H9 (cell line): Measurements from ENCODE around the gene NIPSNAP2. TPM values are rescaled to one million over a fixed set of nuclear protein-coding genes. Genes with fewer than 3 reads are reported as not detected.

Experiments
- DNase-seq: peaks from one replicate; pipeline ENCODE4 v3.0.0-alpha.2; 2017
- H2AFZ ChIP-seq: one replicate; pipeline ENCODE4 v1.6.1; 2013; ENCODE audit warnings: mild to moderate bottlenecking, low read length, control low read depth, moderate library complexity
- H2AK5ac ChIP-seq: 2 replicates; pipeline ENCODE4 v1.6.1; 2013; ENCODE audit warnings: low read length, control low read depth, mixed read lengths; ENCODE audit not compliant: insufficient read length
- H2BK120ac ChIP-seq: one replicate; pipeline ENCODE4 v1.6.1; 2013; ENCODE audit warnings: low read depth, mild to moderate bottlenecking, low read length, control low read depth, inconsistent platforms; ENCODE audit not compliant: poor library complexity, severe bottlenecking
- H2BK12ac ChIP-seq: 2 replicates; pipeline ENCODE4 v1.6.1; 2013; ENCODE audit warnings: low read length, control low read depth, mixed read lengths, low read depth; ENCODE audit not compliant: insufficient read length
- H2BK15ac ChIP-seq: 2 replicates; pipeline ENCODE4 v1.6.1; 2013; ENCODE audit warnings: low read depth, low read length, control low read depth
- H2BK20ac ChIP-seq: one replicate; pipeline ENCODE4 v1.6.1; 2013; ENCODE audit warnings: low read depth, mild to moderate bottlenecking, low read length, control low read depth, inconsistent platforms; ENCODE audit not compliant: poor library complexity, severe bottlenecking
- H2BK5ac ChIP-seq: 2 replicates; pipeline ENCODE4 v1.6.1; 2013; ENCODE audit warnings: low read length, control low read depth, mixed read lengths; ENCODE audit not compliant: insufficient read length
- H3K14ac ChIP-seq: 2 replicates; pipeline ENCODE4 v1.6.1; 2013; ENCODE audit warnings: low read length, control low read depth; ENCODE audit not compliant: insufficient read depth
- H3K18ac ChIP-seq: 2 replicates; pipeline ENCODE4 v1.6.1; 2013; ENCODE audit warnings: low read depth, mild to moderate bottlenecking, mixed read lengths, low read length, control low read depth; ENCODE audit not compliant: insufficient read length
- H3K23ac ChIP-seq: 2 replicates; pipeline ENCODE4 v1.6.1; 2013; ENCODE audit warnings: low read length, control low read depth, mixed read lengths, low read depth; ENCODE audit not compliant: insufficient read length
- H3K23me2 ChIP-seq: 2 replicates; pipeline ENCODE4 v1.6.1; 2013; ENCODE audit warnings: low read depth, mild to moderate bottlenecking, mixed read lengths, low read length, control low read depth; ENCODE audit not compliant: insufficient read length, poor library complexity, severe bottlenecking
- H3K27ac ChIP-seq: 2 replicates; pipeline ENCODE4 v1.5.1; 2013; ENCODE audit warnings: low read length, control low read depth, mixed read lengths, low read depth; ENCODE audit not compliant: insufficient read length
- H3K27me3 ChIP-seq: 2 replicates; pipeline ENCODE4 v1.6.1; 2013; ENCODE audit warnings: low read length, control low read depth, inconsistent platforms; ENCODE audit not compliant: insufficient read depth
- H3K4ac ChIP-seq: 2 replicates; pipeline ENCODE4 v1.6.1; 2013; ENCODE audit warnings: low read depth, mild to moderate bottlenecking, control low read depth, inconsistent platforms, low read length, moderate library complexity
- H3K4me1 ChIP-seq: 2 replicates; pipeline ENCODE4 v1.6.1; 2013; ENCODE audit warnings: low read length, control low read depth, inconsistent platforms; ENCODE audit not compliant: insufficient read depth
- H3K4me2 ChIP-seq: 2 replicates; pipeline ENCODE4 v1.6.1; 2013; ENCODE audit warnings: low read length, control low read depth, mixed read lengths; ENCODE audit not compliant: insufficient read length, insufficient read depth
- H3K56ac ChIP-seq: 2 replicates; pipeline ENCODE4 v1.6.1; 2013; ENCODE audit warnings: low read depth, mild to moderate bottlenecking, mixed read lengths, low read length, control low read depth; ENCODE audit not compliant: insufficient read length
- H3K79me1 ChIP-seq: 2 replicates; pipeline ENCODE4 v1.6.1; 2013; ENCODE audit warnings: low read depth, mild to moderate bottlenecking, moderate library complexity, low read length, control low read depth, inconsistent platforms; ENCODE audit not compliant: insufficient read depth, poor library complexity, severe bottlenecking
- H3K79me2 ChIP-seq: 2 replicates; pipeline ENCODE4 v1.6.1; 2013; ENCODE audit warnings: low read length, control low read depth, inconsistent platforms; ENCODE audit not compliant: insufficient read depth
- H3K9ac ChIP-seq: 2 replicates; pipeline ENCODE4 v1.6.1; 2013; ENCODE audit warnings: low read length, control low read depth, mixed read lengths; ENCODE audit not compliant: insufficient read length; ENCODE audit errors: extremely low read depth
- H3K9me3 ChIP-seq: one replicate; pipeline ENCODE4 v1.6.1; 2013; ENCODE audit warnings: low read depth, low read length, inconsistent platforms; ENCODE audit not compliant: control insufficient read depth
- H3T11ph ChIP-seq: one replicate; pipeline ENCODE4 v1.6.1; 2013; ENCODE audit warnings: mild to moderate bottlenecking, low read length, control low read depth, inconsistent platforms
- H4K20me1 ChIP-seq: one replicate; pipeline ENCODE4 v1.6.1; 2013; ENCODE audit not compliant: control insufficient read depth, insufficient read length, insufficient read depth
- H4K5ac ChIP-seq: 2 replicates; pipeline ENCODE4 v1.6.1; 2013; ENCODE audit warnings: low read depth, mild to moderate bottlenecking, mixed read lengths, low read length, control low read depth; ENCODE audit not compliant: insufficient read length
- H4K8ac ChIP-seq: replicated peaks from 2 replicates; pipeline ENCODE4 v1.6.1; 2013; ENCODE audit warnings: low read length, control low read depth, mixed read lengths, low read depth; ENCODE audit not compliant: insufficient read length
- H4K91ac ChIP-seq: 2 replicates; pipeline ENCODE4 v1.6.1; 2013; ENCODE audit warnings: low read depth, mild to moderate bottlenecking, moderate library complexity, mixed read lengths, low read length, control low read depth; ENCODE audit not compliant: insufficient read length
- H3K27ac Mint-ChIP-seq, 3 experiments: 2 replicates in 2 of 3; 3 replicates in 1 of 3; pipeline ENCODE4 v1.8.0; 2020 to 2021; ENCODE audit warnings: mixed read lengths in 3 of 3, mild to moderate bottlenecking in 1 of 3, moderate library complexity in 1 of 3
- H3K27me3 Mint-ChIP-seq: 2 replicates; pipeline ENCODE4 v1.8.0; 2021; ENCODE audit warnings: low read depth, mild to moderate bottlenecking, moderate library complexity, mixed read lengths
- H3K36me3 Mint-ChIP-seq, 3 experiments: 2 replicates in 2 of 3; 3 replicates in 1 of 3; pipeline ENCODE4 v1.8.0; 2020 to 2021; ENCODE audit warnings: low read depth in 3 of 3, mixed read lengths in 3 of 3; ENCODE audit not compliant: insufficient read depth in 1 of 3
- H3K4me1 Mint-ChIP-seq, 2 experiments: 2 replicates each; pipeline ENCODE4 v1.8.0; 2020; ENCODE audit warnings: mixed read lengths in 2 of 2
- H3K4me3 Mint-ChIP-seq, 2 experiments: 2 replicates in 1 of 2; 3 replicates in 1 of 2; pipeline ENCODE4 v1.8.0; 2020 to 2021; ENCODE audit warnings: mild to moderate bottlenecking in 2 of 2, mixed read lengths in 2 of 2, moderate library complexity in 1 of 2
- H3K9me3 Mint-ChIP-seq, 2 experiments: 2 replicates in 1 of 2; 3 replicates in 1 of 2; pipeline ENCODE4 v1.8.0; 2020; ENCODE audit warnings: mild to moderate bottlenecking in 2 of 2, mixed read lengths in 2 of 2, moderate library complexity in 1 of 2
- CTCF ChIP-seq: fragments of 200-600 bp; sonication (generic); conservative IDR thresholded peaks from 3 replicates; pipeline ENCODE4 v1.8.0; 2021; ENCODE audit warnings: antibody characterized with exemption, mild to moderate bottlenecking
- WGBS: extraction: QIAGEN DNeasy Blood & Tissue Kit; methylation state at CpG from one replicate; pipeline ENCODE4 v1.1.7; 2013; ENCODE audit warnings: missing lambda C conversion rate, low lambda C conversion rate, mixed read lengths; ENCODE audit not compliant: insufficient read length; ENCODE audit errors: extremely low coverage; 5-methylcytosine and 5-hydroxymethylcytosine counted together
- total RNA-seq: library from RNA; stranded (reverse); gene quantifications from 2 replicates; pipeline ENCODE4 v1.2.1, GENCODE V29; 2021

Gene NIPSNAP2
- total RNA-seq, 1 experiment from 2014 or later = 40.7 TPM

- H3K4me1 ChIP-seq = no peaks in the 10 kb centered on the region
These were observed 42.8 kb downstream of the NIPSNAP2 start for GRCh38 chr7:56007167-56007652.

More at GRCh38 chr7:56007167-56007652, 42.8 kb downstream of the NIPSNAP2 start:
- no peak overlapping the region for H4K91ac ChIP-seq
- H2AK5ac ChIP-seq = no peak overlapping the region
- H3K9me3 ChIP-seq = no peaks in the 10 kb centered on the region
- H4K5ac ChIP-seq = no peak overlapping the region
- H2BK20ac ChIP-seq = no peak overlapping the region
- H3K27me3 ChIP-seq = no peaks in the 10 kb centered on the region
- H3K56ac ChIP-seq = no peak overlapping the region
- H3K9me3 Mint-ChIP-seq = no peaks in the 10 kb centered on the region
- peaks cover 6 to 16% (median 16%) of the 10 kb centered on the region in 3 experiments for H3K36me3 Mint-ChIP-seq
- no peaks in the 10 kb centered on the region for H3K4me1 Mint-ChIP-seq
- H3K27me3 Mint-ChIP-seq = no peaks in the 10 kb centered on the region
- H3K23me2 ChIP-seq = no peaks in the 10 kb centered on the region
- no peak overlapping the region for H2BK5ac ChIP-seq
- H3K4me2 ChIP-seq = no peak overlapping the region
- no peak overlapping the region for H2AFZ ChIP-seq
- H3K79me2 ChIP-seq = no peaks in the 10 kb centered on the region
- no peak overlapping the region for H3K27ac ChIP-seq
- H2BK12ac ChIP-seq = no peak overlapping the region
- no peak overlapping the region for H3K23ac ChIP-seq
- WGBS = no CpG with 5 or more reads among the region's 4 CpGs
- H3K4me3 Mint-ChIP-seq = no peak overlapping the region
- no peak overlapping the region for H3T11ph ChIP-seq
- no peak overlapping the region for H3K18ac ChIP-seq
- no peak overlapping the region for H3K14ac ChIP-seq
- TF ChIP-seq CTCF = no peak
- H2BK120ac ChIP-seq = no peak overlapping the region
- H4K20me1 ChIP-seq = no peaks in the 10 kb centered on the region
- no peak for DNase-seq
- no peak overlapping the region for H3K9ac ChIP-seq
- no peak overlapping the region for H3K27ac Mint-ChIP-seq
- no peak overlapping the region for H3K4ac ChIP-seq
- H2BK15ac ChIP-seq = no peak overlapping the region
- H3K79me1 ChIP-seq = no peaks in the 10 kb centered on the region
- no peak overlapping the region for H4K8ac ChIP-seq
